Nephron progenitor cell (in vitro differentiated cells): ENCODE results near the gene MEGF10.

ENCODE experiments used
- DNase-seq: peaks from one replicate; pipeline ENCODE4 v3.0.0; 2021
- H3K27ac Mint-ChIP-seq: 2 replicates; pipeline ENCODE4 v1.8.0; 2021; ENCODE audit warnings: mild to moderate bottlenecking, moderate library complexity, mixed read lengths
- H3K27me3 Mint-ChIP-seq: 2 replicates; pipeline ENCODE4 v1.8.0; 2021; ENCODE audit warnings: mild to moderate bottlenecking, low read depth, mixed read lengths; ENCODE audit not compliant: poor library complexity
- H3K36me3 Mint-ChIP-seq: 2 replicates; pipeline ENCODE4 v1.8.0; 2021; ENCODE audit warnings: low read depth, mixed read lengths
- H3K4me1 Mint-ChIP-seq: 2 replicates; pipeline ENCODE4 v1.8.0; 2021; ENCODE audit warnings: mixed read lengths
- H3K4me3 Mint-ChIP-seq: 2 replicates; pipeline ENCODE4 v1.8.0; 2021; ENCODE audit warnings: mild to moderate bottlenecking, moderate library complexity, mixed read lengths
- H3K9me3 Mint-ChIP-seq: 2 replicates; pipeline ENCODE4 v1.8.0; 2021; ENCODE audit warnings: mild to moderate bottlenecking, moderate library complexity, mixed read lengths
- CTCF ChIP-seq: fragments of 200-600 bp; sonication (generic); IDR thresholded peaks from 2 replicates; pipeline ENCODE4 v1.5.0; 2021; ENCODE audit warnings: antibody characterized with exemption

MEGF10 gene

GRCh38 chr5:127426661-127427060, 136.1 kb downstream of the MEGF10 start:
- Mint-ChIP-seq H3K27ac (no peak overlapping the region), H3K9me3 (peaks cover 16% of the 10 kb centered on the region), H3K27me3 (no peaks in the 10 kb centered on the region), H3K4me3 (no peak overlapping the region), H3K36me3 (peaks cover 4% of the 10 kb centered on the region), H3K4me1 (peaks cover 35% of the 10 kb centered on the region)
- TF ChIP-seq CTCF: no peak
- no peak for DNase-seq

- Mint-ChIP-seq H3K4me1 (peaks cover 51% of the 10 kb centered on the region), H3K9me3 (peaks cover 9% of the 10 kb centered on the region), H3K27me3 (no peaks in the 10 kb centered on the region), H3K27ac (no peak overlapping the region), H3K36me3 (no peaks in the 10 kb centered on the region), H3K4me3 (no peak overlapping the region)
- DNase-seq: no peak
- TF ChIP-seq CTCF: no peak
These were observed 137.7 kb downstream of the MEGF10 start for GRCh38 chr5:127428276-127428675.

- H3K36me3 Mint-ChIP-seq: no peaks in the 10 kb centered on the region
- H3K27me3 Mint-ChIP-seq: no peaks in the 10 kb centered on the region
- H3K27ac Mint-ChIP-seq: no peak overlapping the region
- H3K4me1 Mint-ChIP-seq: peaks cover 55% of the 10 kb centered on the region
- no peak for DNase-seq
- H3K9me3 Mint-ChIP-seq: peaks cover 6% of the 10 kb centered on the region
- H3K4me3 Mint-ChIP-seq: no peak overlapping the region
- TF ChIP-seq CTCF: no peak
These were observed 138.2 kb downstream of the MEGF10 start for GRCh38 chr5:127428748-127429147.

GRCh38 chr5:127429928-127430327, 139.3 kb downstream of the MEGF10 start:
- H3K27me3 Mint-ChIP-seq: no peaks in the 10 kb centered on the region
- peaks cover under 1% of the 10 kb centered on the region for H3K9me3 Mint-ChIP-seq
- no peaks in the 10 kb centered on the region for H3K36me3 Mint-ChIP-seq
- peaks cover 49% of the 10 kb centered on the region for H3K4me1 Mint-ChIP-seq
- H3K27ac Mint-ChIP-seq: no peak overlapping the region
- H3K4me3 Mint-ChIP-seq: no peak overlapping the region
- no peak for TF ChIP-seq CTCF
- DNase-seq: no peak

GRCh38 chr5:127430627-127431026, 140.0 kb downstream of the MEGF10 start:
- Mint-ChIP-seq H3K27ac (no peak overlapping the region), H3K9me3 (no peaks in the 10 kb centered on the region), H3K4me3 (no peak overlapping the region), H3K27me3 (no peaks in the 10 kb centered on the region), H3K36me3 (no peaks in the 10 kb centered on the region), H3K4me1 (peaks cover 42% of the 10 kb centered on the region)
- no peak for TF ChIP-seq CTCF
- DNase-seq: no peak

GRCh38 chr5:127431977-127432585, 141.5 kb downstream of the MEGF10 start:
- no peaks in the 10 kb centered on the region for H3K9me3 Mint-ChIP-seq
- no peaks in the 10 kb centered on the region for H3K36me3 Mint-ChIP-seq
- H3K4me1 Mint-ChIP-seq: peaks cover 35% of the 10 kb centered on the region
- no peak overlapping the region for H3K27ac Mint-ChIP-seq
- H3K4me3 Mint-ChIP-seq: no peak overlapping the region
- H3K27me3 Mint-ChIP-seq: no peaks in the 10 kb centered on the region
- no peak for DNase-seq
- TF ChIP-seq CTCF: no peak
